Erythroblast (primary cell): ENCODE measurements around the gene B3GLCT.

Experiments
- GATA1 ChIP-seq: IDR thresholded peaks from 2 replicates; pipeline ENCODE4 v1.6.1; 2011; ENCODE audit warnings: low read depth, mild to moderate bottlenecking, control low read depth, low read length, moderate library complexity
- POLR2A ChIP-seq: IDR thresholded peaks from 2 replicates; pipeline ENCODE4 v1.6.1; 2011; ENCODE audit warnings: mild to moderate bottlenecking, low read length

DNA sequence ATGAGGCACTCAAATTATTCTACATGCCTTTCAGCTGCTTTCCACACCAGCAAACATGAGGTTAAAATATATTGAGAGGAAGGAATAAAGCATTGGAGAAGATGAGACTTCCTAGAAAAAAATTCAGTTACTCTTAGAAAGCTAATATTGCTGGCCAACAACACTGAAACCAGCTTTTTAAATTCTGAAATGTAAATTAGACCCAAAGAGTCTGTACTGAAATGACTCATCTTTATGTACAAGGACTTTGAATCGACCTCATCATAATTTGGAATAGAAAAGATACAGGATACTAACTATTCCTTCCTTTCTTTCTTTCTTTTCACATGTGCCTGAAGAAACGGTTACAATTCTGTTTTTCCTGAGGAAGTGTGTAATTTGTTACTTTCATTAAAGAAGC is 31.6 kb upstream of the B3GLCT start:
- TF ChIP-seq POLR2A (no peak), GATA1 (no peak)
